ENCODE data around the gene SLC12A4. TPM values are rescaled to one million over a fixed set of nuclear protein-coding genes. Genes with fewer than 3 reads are reported as not detected.
"Not testable (repeated sequence)": the region's sequence is repeated elsewhere in the genome, so short reads cannot be mapped to it uniquely, and the experiment has no call there.

SLC12A4 gene
- total RNA-seq, 2 experiments from 2014 or later = 27.4 to 29.5 TPM

- Mint-ChIP-seq H3K4me3 (no peak overlapping the region), H3K9me3 (no peaks in the 10 kb centered on the region), H3K27ac (no peak overlapping the region), H3K36me3 (peaks cover 2% of the 10 kb centered on the region), H3K27me3 (no peaks in the 10 kb centered on the region), H3K4me1 (peaks cover 28% of the 10 kb centered on the region)
- no peak for DNase-seq
Observed at GRCh38 chr16:67919622-67920221, 48.7 kb downstream of the SLC12A4 start.

DNA sequence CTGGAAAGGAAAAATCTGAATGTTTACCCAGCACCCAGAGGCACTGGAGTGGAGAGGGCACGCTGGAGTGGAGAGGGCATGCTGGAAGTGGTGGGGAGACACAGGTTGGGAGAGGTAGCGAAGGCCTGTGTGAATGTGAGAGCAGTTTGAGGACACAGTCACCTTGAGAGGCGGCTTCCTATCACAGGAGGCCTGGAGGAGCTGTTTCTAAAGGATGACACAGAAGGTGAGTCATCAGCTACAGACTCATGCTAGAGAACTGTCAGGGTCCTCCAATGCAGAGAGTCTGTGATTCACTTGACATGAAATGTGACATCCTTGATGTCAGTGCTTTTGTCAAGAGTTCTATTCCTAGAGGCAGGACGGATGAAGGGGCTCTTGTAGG is 50.6 kb downstream of the SLC12A4 start:
- DNase-seq = peak; percentile 51
- Mint-ChIP-seq H3K4me3 (no peak overlapping the region), H3K27ac (peak overlapping the region; percentile 85), H3K4me1 (peaks cover 26% of the 10 kb centered on the region), H3K9me3 (no peaks in the 10 kb centered on the region), H3K27me3 (no peaks in the 10 kb centered on the region), H3K36me3 (peaks cover 2% of the 10 kb centered on the region)

- peaks cover 2% of the 10 kb centered on the region for H3K36me3 Mint-ChIP-seq
- H3K9me3 Mint-ChIP-seq = no peaks in the 10 kb centered on the region
- no peak overlapping the region for H3K4me3 Mint-ChIP-seq
- peak overlapping the region; percentile 85 for H3K27ac Mint-ChIP-seq
- no peaks in the 10 kb centered on the region for H3K27me3 Mint-ChIP-seq
- peaks cover 23% of the 10 kb centered on the region for H3K4me1 Mint-ChIP-seq
- DNase-seq = no peak
Observed at GRCh38 chr16:67917140-67917851, 51.1 kb downstream of the SLC12A4 start.

- no peak for DNase-seq
- Mint-ChIP-seq H3K27ac (no peak overlapping the region), H3K4me1 (peaks cover 16% of the 10 kb centered on the region), H3K4me3 (no peak overlapping the region), H3K27me3 (no peaks in the 10 kb centered on the region), H3K36me3 (peaks cover 2% of the 10 kb centered on the region), H3K9me3 (no peaks in the 10 kb centered on the region)
Observed at GRCh38 chr16:67915831-67916723, 52.4 kb downstream of the SLC12A4 start.

DNA sequence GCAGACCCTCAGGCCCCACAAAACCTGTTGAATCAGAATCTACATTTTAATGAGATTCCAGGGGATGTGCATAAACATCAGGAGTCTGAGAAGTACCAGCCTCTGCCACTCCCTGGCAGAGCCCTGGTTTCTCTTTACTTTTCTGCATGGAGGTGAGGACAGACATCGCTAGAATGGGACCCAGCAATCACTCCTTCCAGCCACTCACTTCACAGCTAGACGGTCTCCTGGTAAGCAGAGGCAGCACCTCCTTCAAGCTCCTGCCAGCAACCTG is 53.0 kb downstream of the SLC12A4 start:
- H3K4me1 Mint-ChIP-seq = peaks cover 16% of the 10 kb centered on the region
- H3K27me3 Mint-ChIP-seq, DNase-seq, H3K4me3 Mint-ChIP-seq, H3K9me3 Mint-ChIP-seq, H3K36me3 Mint-ChIP-seq, H3K27ac Mint-ChIP-seq: not testable (repeated sequence)

GRCh38 chr16:67914758-67915495 is 53.5 kb downstream of the SLC12A4 start:
- DNase-seq = no peak
- Mint-ChIP-seq H3K4me1 (peaks cover 19% of the 10 kb centered on the region), H3K27ac (no peak overlapping the region), H3K4me3 (no peak overlapping the region), H3K27me3 (no peaks in the 10 kb centered on the region), H3K9me3 (no peaks in the 10 kb centered on the region), H3K36me3 (peaks cover 2% of the 10 kb centered on the region)

- peaks cover 13% of the 10 kb centered on the region for H3K4me1 Mint-ChIP-seq
- no peak overlapping the region for H3K27ac Mint-ChIP-seq
- DNase-seq = peak; percentile 25
- H3K36me3 Mint-ChIP-seq = peaks cover 4% of the 10 kb centered on the region
- no peaks in the 10 kb centered on the region for H3K27me3 Mint-ChIP-seq
- no peak overlapping the region for H3K4me3 Mint-ChIP-seq
- no peaks in the 10 kb centered on the region for H3K9me3 Mint-ChIP-seq
Observed at GRCh38 chr16:67910158-67910557, 58.3 kb downstream of the SLC12A4 start.

- Mint-ChIP-seq H3K27me3 (no peaks in the 10 kb centered on the region), H3K4me3 (no peak overlapping the region), H3K27ac (no peak overlapping the region), H3K9me3 (no peaks in the 10 kb centered on the region), H3K4me1 (peaks cover 11% of the 10 kb centered on the region), H3K36me3 (peaks cover 5% of the 10 kb centered on the region)
- DNase-seq = no peak
Observed at GRCh38 chr16:67909056-67909742, 59.2 kb downstream of the SLC12A4 start.

DNA sequence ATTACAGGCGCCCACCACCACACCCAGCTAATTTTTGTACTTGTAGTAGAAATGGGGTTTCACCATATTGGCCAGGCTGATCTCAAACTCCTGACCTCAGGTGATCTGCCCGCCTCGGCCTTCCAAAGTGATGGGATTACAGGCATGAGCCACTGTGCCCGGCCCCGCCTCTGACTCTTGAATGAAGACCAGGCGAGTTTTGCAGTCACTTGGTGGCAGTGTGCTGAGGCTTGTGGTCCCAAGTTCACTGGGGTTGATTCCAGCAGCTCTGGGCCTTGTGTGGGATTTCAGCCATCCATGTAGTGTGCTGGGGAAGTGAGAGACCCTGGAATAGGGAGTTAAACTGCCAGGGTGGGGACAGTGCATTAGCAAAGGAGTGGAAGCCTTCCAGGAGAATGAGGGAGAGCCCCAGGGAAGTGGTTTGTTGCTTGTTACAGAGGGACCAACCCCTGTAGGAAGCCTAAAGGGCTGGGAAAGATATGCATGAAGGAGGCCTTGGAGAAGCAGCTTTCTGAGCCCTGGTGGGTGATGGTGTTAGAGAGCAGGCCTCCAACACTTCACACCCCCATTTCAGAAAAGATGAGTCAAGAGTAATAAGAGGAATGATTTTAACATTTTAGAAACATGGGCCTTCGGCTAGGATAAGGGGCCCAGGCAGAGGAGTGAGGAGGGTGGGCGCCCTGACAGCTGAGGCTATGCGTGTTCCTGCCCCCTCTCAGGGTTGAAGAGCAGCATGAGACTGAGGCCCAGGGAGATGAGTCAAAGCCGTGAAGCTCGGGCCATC is 60.8 kb downstream of the SLC12A4 start:
- Mint-ChIP-seq H3K27me3 (no peaks in the 10 kb centered on the region), H3K27ac (no peak overlapping the region), H3K4me1 (peaks cover 13% of the 10 kb centered on the region), H3K9me3 (no peaks in the 10 kb centered on the region), H3K36me3 (peaks cover 8% of the 10 kb centered on the region), H3K4me3 (no peak overlapping the region)
- no peak for DNase-seq

- Mint-ChIP-seq H3K9me3 (no peaks in the 10 kb centered on the region), H3K4me3 (no peak overlapping the region), H3K36me3 (peaks cover 6% of the 10 kb centered on the region), H3K4me1 (peaks cover 11% of the 10 kb centered on the region), H3K27me3 (no peaks in the 10 kb centered on the region), H3K27ac (no peak overlapping the region)
- DNase-seq = no peak
Observed at GRCh38 chr16:67902831-67903230, 65.6 kb downstream of the SLC12A4 start.

- Mint-ChIP-seq H3K27me3 (no peaks in the 10 kb centered on the region), H3K4me1 (peaks cover 7% of the 10 kb centered on the region), H3K4me3 (no peak overlapping the region), H3K36me3 (peaks cover 6% of the 10 kb centered on the region), H3K9me3 (no peaks in the 10 kb centered on the region), H3K27ac (no peak overlapping the region)
- no peak for DNase-seq
Observed at GRCh38 chr16:67901734-67902133, 66.7 kb downstream of the SLC12A4 start.

DNA sequence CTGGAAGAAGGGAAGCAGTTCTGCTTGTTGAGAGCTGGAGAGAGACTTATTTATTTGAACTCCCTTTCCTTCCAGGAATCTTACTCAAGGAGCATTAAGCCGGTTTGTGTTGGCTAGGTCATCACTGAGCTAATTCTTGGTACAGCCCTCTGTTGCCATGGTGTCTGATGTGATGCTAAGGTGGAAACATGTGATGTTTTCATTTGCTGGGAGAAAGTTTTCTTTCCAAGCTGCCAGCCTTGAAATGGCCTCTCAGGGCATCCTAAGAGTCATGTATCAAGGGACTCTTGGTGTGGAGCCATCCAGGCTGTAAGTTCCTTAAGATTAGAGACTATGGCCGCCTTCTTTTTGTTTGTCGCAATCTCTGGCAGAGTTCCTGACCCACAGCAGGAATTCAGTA is 71.2 kb downstream of the SLC12A4 start:
- H3K27me3 Mint-ChIP-seq = no peaks in the 10 kb centered on the region
- DNase-seq = no peak
- peaks cover 24% of the 10 kb centered on the region for H3K4me1 Mint-ChIP-seq
- H3K36me3 Mint-ChIP-seq = no peaks in the 10 kb centered on the region
- no peak overlapping the region for H3K27ac Mint-ChIP-seq
- H3K9me3 Mint-ChIP-seq = no peaks in the 10 kb centered on the region
- no peak overlapping the region for H3K4me3 Mint-ChIP-seq

DNA sequence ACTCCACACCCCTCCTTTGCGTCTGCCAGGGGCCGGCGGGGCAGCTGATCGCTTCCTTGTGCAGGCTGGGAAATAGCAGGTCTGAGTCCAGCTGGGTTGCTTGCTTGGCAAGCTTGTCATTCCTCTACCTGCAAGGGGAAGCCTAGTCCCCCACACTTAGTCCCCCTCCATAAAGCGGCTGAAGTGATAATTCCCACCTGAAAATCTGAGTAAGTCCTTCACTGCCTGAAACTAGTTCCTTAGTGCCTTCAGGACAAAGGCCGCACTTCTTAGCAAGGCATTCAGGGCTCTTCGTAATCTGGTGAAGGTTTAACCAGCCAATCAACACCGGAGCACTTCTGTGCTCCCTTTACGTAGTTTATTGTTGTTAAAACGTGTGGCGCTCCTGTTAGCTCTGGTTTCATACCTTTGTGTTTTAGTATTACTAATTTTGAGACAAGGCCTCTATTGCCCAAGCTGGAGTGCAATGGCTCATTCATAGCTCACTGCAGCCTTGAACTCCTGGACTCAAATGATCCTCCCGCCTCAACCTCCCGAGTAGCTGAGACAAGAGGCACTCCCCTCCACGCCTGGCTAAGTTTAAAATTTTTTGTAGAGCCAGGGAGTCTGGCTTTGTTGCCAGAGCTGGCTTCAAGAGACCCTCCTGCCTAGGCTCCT is 74.6 kb downstream of the SLC12A4 start:
- H3K27ac Mint-ChIP-seq = peak overlapping the region; percentile 93
- peaks cover 22% of the 10 kb centered on the region for H3K4me1 Mint-ChIP-seq
- H3K36me3 Mint-ChIP-seq = no peaks in the 10 kb centered on the region
- no peaks in the 10 kb centered on the region for H3K9me3 Mint-ChIP-seq
- H3K27me3 Mint-ChIP-seq = no peaks in the 10 kb centered on the region
- H3K4me3 Mint-ChIP-seq = peak overlapping the region; percentile 97
- no peak for DNase-seq
